A549 (cell line): ENCODE data around the gene MSMP. TPM values are rescaled to one million over a fixed set of nuclear protein-coding genes. Genes with fewer than 3 reads are reported as not detected.
A peak's percentile ranks its signal among the peaks of the same experiment; 100 is the strongest.

Experiments
- ATAC-seq, 2 experiments: fragments of 200-7000 bp in 1 of 2; fragments of >200 bp in 1 of 2; cut with Nextera tagmentation in 1 of 2; cut with Tn5 transposase in 1 of 2; 3 replicates each; pipeline versions ENCODE4 v1.8.0 to v1.9.1; 2018 to 2020; ENCODE audit warnings: mild to moderate bottlenecking in 1 of 2, moderate library complexity in 1 of 2
- CTCF ChIA-PET: fragments of 300-600 bp; sonication (Branson Sonifier 250); formaldehyde crosslinking; extraction: SDS; loops from one replicate; lab custom pipeline; 2021; ENCODE audit warnings: antibody characterized with exemption, inconsistent platforms; lab: Yijun Ruan, JAX
- POLR2A ChIA-PET: fragments of 350-600 bp; formaldehyde crosslinking; extraction: SDS; loops from one replicate; lab custom pipeline; 2021; ENCODE audit warnings: antibody characterized with exemption, inconsistent platforms; lab: Yijun Ruan, JAX
- DNase-seq, 2 experiments: peaks; one replicate each; pipeline versions ENCODE4 v3.0.0 to v3.0.0-alpha.2; 2011 to 2016; ENCODE audit warnings: low read depth in 1 of 2, low spot score in 1 of 2
- FAIRE-seq: peaks from 2 replicates; lab custom pipeline; 2011; peaks lifted over from hg19 to GRCh38; lab: Jason Lieb, UNC
- H3K27ac ChIP-seq, 2 experiments: fragments of >200 bp; sonication (Bioruptor Twin); formaldehyde crosslinking; 3 replicates each; pipeline ENCODE4 v1.5.1; 2016 to 2017
- H3K4me1 ChIP-seq: fragments of >200 bp; sonication (Bioruptor Twin); formaldehyde crosslinking; 3 replicates; pipeline ENCODE4 v1.6.1; 2016
- H3K4me2 ChIP-seq: fragments of >200 bp; sonication (Bioruptor Twin); formaldehyde crosslinking; 3 replicates; pipeline ENCODE4 v1.6.1; 2016
- H3K4me3 ChIP-seq: fragments of >200 bp; sonication (Bioruptor Twin); formaldehyde crosslinking; 3 replicates; pipeline ENCODE4 v1.5.1; 2016
- H3K9me3 ChIP-seq: fragments of >200 bp; sonication (Bioruptor Twin); formaldehyde crosslinking; 3 replicates; pipeline ENCODE4 v1.6.1; 2016
- ATOH8 ChIP-seq: fragments of 250-450 bp; sonication (Bioruptor Pico); IDR thresholded peaks from 2 replicates; pipeline ENCODE4 v1.5.0; 2020; ENCODE audit warnings: low read depth, mild to moderate bottlenecking, moderate library complexity
- BCL3 ChIP-seq: fragments of >200 bp; sonication (Bioruptor Twin); formaldehyde crosslinking; IDR thresholded peaks from 3 replicates; pipeline ENCODE4 v1.6.1; 2016
- BHLHE40 ChIP-seq: IDR thresholded peaks from 2 replicates; pipeline ENCODE4 v1.6.1; 2012; ENCODE audit warnings: low read depth, low read length, inconsistent platforms
- CHD2 ChIP-seq: fragments of 150-350 bp; IDR thresholded peaks from 2 replicates; pipeline ENCODE4 v1.6.1; 2014; ENCODE audit warnings: low read length; ENCODE audit not compliant: partially characterized antibody
- CHD4 ChIP-seq: fragments of 200-600 bp; sonication (generic); IDR thresholded peaks from 2 replicates; pipeline ENCODE4 v1.6.1; 2016; ENCODE audit warnings: antibody characterized with exemption, mild to moderate bottlenecking, borderline replicate concordance
- E2F6 ChIP-seq: IDR thresholded peaks from 2 replicates; pipeline ENCODE4 v1.6.1; 2012; ENCODE audit warnings: low read depth, borderline replicate concordance
- EHMT2 ChIP-seq: fragments of 200-600 bp; sonication (generic); IDR thresholded peaks from 2 replicates; pipeline ENCODE4 v1.6.1; 2016; ENCODE audit warnings: antibody characterized with exemption, low read depth, mild to moderate bottlenecking, moderate library complexity
- ESRRA ChIP-seq: fragments of 150-350 bp; IDR thresholded peaks from 2 replicates; pipeline ENCODE4 v1.6.1; 2014; ENCODE audit warnings: mild to moderate bottlenecking, low read length, borderline replicate concordance
- HOXB5 ChIP-seq: fragments of 250-450 bp; sonication (Bioruptor Pico); IDR thresholded peaks from 2 replicates; pipeline ENCODE4 v1.5.0; 2020; ENCODE audit warnings: mild to moderate bottlenecking, moderate library complexity
- MAFK ChIP-seq: fragments of 450-650 bp; IDR thresholded peaks from 2 replicates; pipeline ENCODE4 v1.6.1; 2014; ENCODE audit not compliant: partially characterized antibody
- MAZ ChIP-seq: fragments of 150-350 bp; IDR thresholded peaks from 2 replicates; pipeline ENCODE4 v1.6.1; 2014; ENCODE audit warnings: antibody characterized with exemption, low read depth, low read length, borderline replicate concordance
- MYC ChIP-seq: IDR thresholded peaks from 2 replicates; pipeline ENCODE4 v1.6.1; 2012; ENCODE audit warnings: mild to moderate bottlenecking, inconsistent platforms, low read length, improper control_type of control experiment, borderline replicate concordance
- NPAS2 ChIP-seq: fragments of 250-450 bp; sonication (Bioruptor Pico); IDR thresholded peaks from 2 replicates; pipeline ENCODE4 v1.8.0; 2022; ENCODE audit warnings: mild to moderate bottlenecking, moderate library complexity, borderline replicate concordance
- PHF8 ChIP-seq: fragments of 200-600 bp; sonication (generic); IDR thresholded peaks from 2 replicates; pipeline ENCODE4 v1.6.1; 2016; ENCODE audit warnings: low read depth, mild to moderate bottlenecking, antibody characterized with exemption, moderate library complexity, borderline replicate concordance
- POLR2A ChIP-seq: IDR thresholded peaks from 2 replicates; pipeline ENCODE4 v1.6.1; 2012; ENCODE audit warnings: mild to moderate bottlenecking, low read length
- RAD21 ChIP-seq, 2 experiments: fragments of >200 bp in 1 of 2; sonication (Bioruptor Twin) in 1 of 2; formaldehyde crosslinking in 1 of 2; IDR thresholded peaks in 1 of 2; conservative IDR thresholded peaks in 1 of 2; 2 replicates in 1 of 2; 3 replicates in 1 of 2; pipeline ENCODE4 v1.6.1; 2012 to 2018; ENCODE audit warnings: inconsistent platforms in 1 of 2
- RCOR1 ChIP-seq: fragments of 150-350 bp; IDR thresholded peaks from 2 replicates; pipeline ENCODE4 v1.6.1; 2014; ENCODE audit warnings: antibody characterized with exemption, low read length, low read depth
- TFCP2L1 ChIP-seq: fragments of 250-450 bp; sonication (Bioruptor Pico); IDR thresholded peaks from 2 replicates; pipeline ENCODE4 v1.5.0; 2021; ENCODE audit warnings: mild to moderate bottlenecking
- WGBS: methylation state at CpG from one replicate; pipeline ENCODE4 v1.1.6; 2017; ENCODE audit errors: missing lambda C conversion rate; 5-methylcytosine and 5-hydroxymethylcytosine counted together
- polyA plus RNA-seq, 4 experiments: library from polyadenylated mRNA; depleted of rRNA in 3 of 4; stranded (reverse); fragments of >200 nt; fragmentation: RNase III in 1 of 4; extraction: RNeasy Plus Mini Kit Qiagen cat#74134 plus additional on column Dnase treatment in 1 of 4; gene quantifications; 2 replicates in 3 of 4; 3 replicates in 1 of 4; pipeline ENCODE4 v1.2.3, GENCODE V29; 2011 to 2017

MSMP gene
- polyA plus RNA-seq, 2 of the 4 experiments (the other 2 are of a cell fraction), result not detected

GRCh38 chr9:35745569-35745968 lies 8.5 kb downstream of the MSMP start:
- 83% methylated on average over 1 of the region's 1 CpG for WGBS
- Histone ChIP-seq H3K27ac (no peak overlapping the region), H3K9me3 (no peaks in the 10 kb centered on the region), H3K4me1 (peaks cover 30% of the 10 kb centered on the region), H3K4me3 (no peak overlapping the region), H3K4me2 (peak overlapping the region; percentile 94)
- TF ChIP-seq RAD21 (conservative IDR thresholded peaks at IDR 0.05 in 1 of 2, IDR thresholded peaks at IDR 0.05 in 1 of 2), result no peak
- TF ChIP-seq RCOR1, result no peak
- DNase-seq (no peak), FAIRE-seq (no peak), ATAC-seq (no peak)
- POLR2A ChIA-PET, result interaction anchor here (4.8 kb wide), 1 partner anchor 14 kb away, joined by 41 read pairs; the partner anchor contains the start of genes CREB3 and TLN1
- CTCF ChIA-PET, result interaction anchor here (0.7 to 13.6 kb wide), 5 partner anchors 8 to 75 kb away, joined by 3 to 116 read pairs (median 67); partner anchors contain the start of genes CREB3, MSMP and TLN1

GRCh38 chr9:35743880-35744518 lies 10.1 kb downstream of the MSMP start:
- POLR2A ChIA-PET, result interaction anchor here (1.2 kb wide), 1 partner anchor 12 kb away, joined by 3 read pairs; the partner anchor contains the start of genes CREB3 and TLN1
- TF ChIP-seq ESRRA (no peak), PHF8 (no peak), MAFK (no peak), EHMT2 (no peak)
- TF ChIP-seq, all 56 proteins: peak for 0
- Histone ChIP-seq H3K4me1 (peaks cover 24% of the 10 kb centered on the region), H3K4me2 (no peak overlapping the region), H3K4me3 (no peak overlapping the region), H3K27ac (no peak overlapping the region), H3K9me3 (no peaks in the 10 kb centered on the region)
- DNase-seq (no peak), FAIRE-seq (no peak), ATAC-seq (no peak)
- CTCF ChIA-PET, result interaction anchor here (0.7 to 13.6 kb wide), 8 partner anchors 6 to 85 kb away, joined by 3 to 116 read pairs (median 5); partner anchors contain the start of genes CREB3, MSMP and TLN1
- WGBS, result 85% methylated on average over 8 of the region's 8 CpGs

GRCh38 chr9:35743452-35743851 lies 10.6 kb downstream of the MSMP start:
- WGBS, result 75% methylated on average over 2 of the region's 2 CpGs
- Histone ChIP-seq H3K4me2 (no peak overlapping the region), H3K9me3 (no peaks in the 10 kb centered on the region), H3K4me1 (peaks cover 24% of the 10 kb centered on the region), H3K27ac (no peak overlapping the region), H3K4me3 (no peak overlapping the region)
- POLR2A ChIA-PET, result interaction anchor here (1.2 kb wide), 1 partner anchor 11 kb away, joined by 3 read pairs; the partner anchor contains the start of genes CREB3 and TLN1
- DNase-seq (no peak), FAIRE-seq (no peak), ATAC-seq (no peak)
- TF ChIP-seq BHLHE40 (no peak), BCL3 (no peak)
- CTCF ChIA-PET, result interaction anchor here (0.9 to 13.6 kb wide), 8 partner anchors 6 to 84 kb away, joined by 3 to 116 read pairs (median 5); partner anchors contain the start of genes CREB3, MSMP and TLN1

GRCh38 chr9:35741740-35742139 lies 12.3 kb downstream of the MSMP start:
- no peak for FAIRE-seq
- Histone ChIP-seq H3K9me3 (no peaks in the 10 kb centered on the region), H3K4me1 (peaks cover 13% of the 10 kb centered on the region), H3K4me3 (no peak overlapping the region), H3K4me2 (no peak overlapping the region), H3K27ac (no peak overlapping the region)
- DNase-seq, result no peak
- ATAC-seq, result no peak; a peak in 1 of 6 replicates
- ChIA-PET CTCF (interaction anchor here (1.0 to 13.6 kb wide), 5 partner anchors 13 to 83 kb away, joined by 3 to 116 read pairs (median 16); partner anchors contain the start of genes CCDC107, CREB3, HINT2 and MSMP), POLR2A (interaction anchor here (0.5 to 2.2 kb wide), 3 partner anchors 9 to 47 kb away, joined by 3 to 8 read pairs (median 6); partner anchors contain the start of genes CREB3 and TLN1)
- TF ChIP-seq MAZ (no peak), ATOH8 (CRISPR knock-in tag) (no peak), HOXB5 (CRISPR knock-in tag) (no peak), NPAS2 (no peak), CHD2 (no peak), CHD4 (no peak), E2F6 (no peak), BHLHE40 (no peak), POLR2A (no peak), TFCP2L1 (CRISPR knock-in tag) (no peak), MYC (no peak)
- WGBS, result 93% methylated on average over 7 of the region's 7 CpGs
